H9 (cell line): ENCODE results near the gene IFNL2. TPM values are rescaled to one million over a fixed set of nuclear protein-coding genes. Genes with fewer than 3 reads are reported as not detected.

Source experiments
- DNase-seq: peaks from one replicate; pipeline ENCODE4 v3.0.0-alpha.2; 2017
- H2AFZ ChIP-seq: one replicate; pipeline ENCODE4 v1.6.1; 2013; ENCODE audit warnings: mild to moderate bottlenecking, low read length, control low read depth, moderate library complexity
- H2AK5ac ChIP-seq: 2 replicates; pipeline ENCODE4 v1.6.1; 2013; ENCODE audit warnings: low read length, control low read depth, mixed read lengths; ENCODE audit not compliant: insufficient read length
- H2BK120ac ChIP-seq: one replicate; pipeline ENCODE4 v1.6.1; 2013; ENCODE audit warnings: low read depth, mild to moderate bottlenecking, low read length, control low read depth, inconsistent platforms; ENCODE audit not compliant: poor library complexity, severe bottlenecking
- H2BK12ac ChIP-seq: 2 replicates; pipeline ENCODE4 v1.6.1; 2013; ENCODE audit warnings: low read length, control low read depth, mixed read lengths, low read depth; ENCODE audit not compliant: insufficient read length
- H2BK15ac ChIP-seq: 2 replicates; pipeline ENCODE4 v1.6.1; 2013; ENCODE audit warnings: low read depth, low read length, control low read depth
- H2BK20ac ChIP-seq: one replicate; pipeline ENCODE4 v1.6.1; 2013; ENCODE audit warnings: low read depth, mild to moderate bottlenecking, low read length, control low read depth, inconsistent platforms; ENCODE audit not compliant: poor library complexity, severe bottlenecking
- H2BK5ac ChIP-seq: 2 replicates; pipeline ENCODE4 v1.6.1; 2013; ENCODE audit warnings: low read length, control low read depth, mixed read lengths; ENCODE audit not compliant: insufficient read length
- H3K14ac ChIP-seq: 2 replicates; pipeline ENCODE4 v1.6.1; 2013; ENCODE audit warnings: low read length, control low read depth; ENCODE audit not compliant: insufficient read depth
- H3K18ac ChIP-seq: 2 replicates; pipeline ENCODE4 v1.6.1; 2013; ENCODE audit warnings: low read depth, mild to moderate bottlenecking, mixed read lengths, low read length, control low read depth; ENCODE audit not compliant: insufficient read length
- H3K23ac ChIP-seq: 2 replicates; pipeline ENCODE4 v1.6.1; 2013; ENCODE audit warnings: low read length, control low read depth, mixed read lengths, low read depth; ENCODE audit not compliant: insufficient read length
- H3K23me2 ChIP-seq: 2 replicates; pipeline ENCODE4 v1.6.1; 2013; ENCODE audit warnings: low read depth, mild to moderate bottlenecking, mixed read lengths, low read length, control low read depth; ENCODE audit not compliant: insufficient read length, poor library complexity, severe bottlenecking
- H3K27ac ChIP-seq: 2 replicates; pipeline ENCODE4 v1.5.1; 2013; ENCODE audit warnings: low read length, control low read depth, mixed read lengths, low read depth; ENCODE audit not compliant: insufficient read length
- H3K27me3 ChIP-seq: 2 replicates; pipeline ENCODE4 v1.6.1; 2013; ENCODE audit warnings: low read length, control low read depth, inconsistent platforms; ENCODE audit not compliant: insufficient read depth
- H3K4ac ChIP-seq: 2 replicates; pipeline ENCODE4 v1.6.1; 2013; ENCODE audit warnings: low read depth, mild to moderate bottlenecking, control low read depth, inconsistent platforms, low read length, moderate library complexity
- H3K4me1 ChIP-seq: 2 replicates; pipeline ENCODE4 v1.6.1; 2013; ENCODE audit warnings: low read length, control low read depth, inconsistent platforms; ENCODE audit not compliant: insufficient read depth
- H3K4me2 ChIP-seq: 2 replicates; pipeline ENCODE4 v1.6.1; 2013; ENCODE audit warnings: low read length, control low read depth, mixed read lengths; ENCODE audit not compliant: insufficient read length, insufficient read depth
- H3K56ac ChIP-seq: 2 replicates; pipeline ENCODE4 v1.6.1; 2013; ENCODE audit warnings: low read depth, mild to moderate bottlenecking, mixed read lengths, low read length, control low read depth; ENCODE audit not compliant: insufficient read length
- H3K79me1 ChIP-seq: 2 replicates; pipeline ENCODE4 v1.6.1; 2013; ENCODE audit warnings: low read depth, mild to moderate bottlenecking, moderate library complexity, low read length, control low read depth, inconsistent platforms; ENCODE audit not compliant: insufficient read depth, poor library complexity, severe bottlenecking
- H3K79me2 ChIP-seq: 2 replicates; pipeline ENCODE4 v1.6.1; 2013; ENCODE audit warnings: low read length, control low read depth, inconsistent platforms; ENCODE audit not compliant: insufficient read depth
- H3K9ac ChIP-seq: 2 replicates; pipeline ENCODE4 v1.6.1; 2013; ENCODE audit warnings: low read length, control low read depth, mixed read lengths; ENCODE audit not compliant: insufficient read length; ENCODE audit errors: extremely low read depth
- H3K9me3 ChIP-seq: one replicate; pipeline ENCODE4 v1.6.1; 2013; ENCODE audit warnings: low read depth, low read length, inconsistent platforms; ENCODE audit not compliant: control insufficient read depth
- H3T11ph ChIP-seq: one replicate; pipeline ENCODE4 v1.6.1; 2013; ENCODE audit warnings: mild to moderate bottlenecking, low read length, control low read depth, inconsistent platforms
- H4K20me1 ChIP-seq: one replicate; pipeline ENCODE4 v1.6.1; 2013; ENCODE audit not compliant: control insufficient read depth, insufficient read length, insufficient read depth
- H4K5ac ChIP-seq: 2 replicates; pipeline ENCODE4 v1.6.1; 2013; ENCODE audit warnings: low read depth, mild to moderate bottlenecking, mixed read lengths, low read length, control low read depth; ENCODE audit not compliant: insufficient read length
- H4K8ac ChIP-seq: replicated peaks from 2 replicates; pipeline ENCODE4 v1.6.1; 2013; ENCODE audit warnings: low read length, control low read depth, mixed read lengths, low read depth; ENCODE audit not compliant: insufficient read length
- H4K91ac ChIP-seq: 2 replicates; pipeline ENCODE4 v1.6.1; 2013; ENCODE audit warnings: low read depth, mild to moderate bottlenecking, moderate library complexity, mixed read lengths, low read length, control low read depth; ENCODE audit not compliant: insufficient read length
- H3K27ac Mint-ChIP-seq, 3 experiments: 2 replicates in 2 of 3; 3 replicates in 1 of 3; pipeline ENCODE4 v1.8.0; 2020 to 2021; ENCODE audit warnings: mixed read lengths in 3 of 3, mild to moderate bottlenecking in 1 of 3, moderate library complexity in 1 of 3
- H3K27me3 Mint-ChIP-seq: 2 replicates; pipeline ENCODE4 v1.8.0; 2021; ENCODE audit warnings: low read depth, mild to moderate bottlenecking, moderate library complexity, mixed read lengths
- H3K36me3 Mint-ChIP-seq, 3 experiments: 2 replicates in 2 of 3; 3 replicates in 1 of 3; pipeline ENCODE4 v1.8.0; 2020 to 2021; ENCODE audit warnings: low read depth in 3 of 3, mixed read lengths in 3 of 3; ENCODE audit not compliant: insufficient read depth in 1 of 3
- H3K4me1 Mint-ChIP-seq, 2 experiments: 2 replicates each; pipeline ENCODE4 v1.8.0; 2020; ENCODE audit warnings: mixed read lengths in 2 of 2
- H3K4me3 Mint-ChIP-seq, 2 experiments: 2 replicates in 1 of 2; 3 replicates in 1 of 2; pipeline ENCODE4 v1.8.0; 2020 to 2021; ENCODE audit warnings: mild to moderate bottlenecking in 2 of 2, mixed read lengths in 2 of 2, moderate library complexity in 1 of 2
- H3K9me3 Mint-ChIP-seq, 2 experiments: 2 replicates in 1 of 2; 3 replicates in 1 of 2; pipeline ENCODE4 v1.8.0; 2020; ENCODE audit warnings: mild to moderate bottlenecking in 2 of 2, mixed read lengths in 2 of 2, moderate library complexity in 1 of 2
- WGBS: extraction: QIAGEN DNeasy Blood & Tissue Kit; methylation state at CpG from one replicate; pipeline ENCODE4 v1.1.7; 2013; ENCODE audit warnings: missing lambda C conversion rate, low lambda C conversion rate, mixed read lengths; ENCODE audit not compliant: insufficient read length; ENCODE audit errors: extremely low coverage; 5-methylcytosine and 5-hydroxymethylcytosine counted together
- total RNA-seq: library from RNA; stranded (reverse); gene quantifications from 2 replicates; pipeline ENCODE4 v1.2.1, GENCODE V29; 2021
- TF ChIP-seq, protein P1 (sequence below): fragments of 200-600 bp; sonication (generic); conservative IDR thresholded peaks from 3 replicates; pipeline ENCODE4 v1.8.0; 2021; ENCODE audit warnings: antibody characterized with exemption, mild to moderate bottlenecking

The IFNL2 gene
- total RNA-seq, 1 experiment from 2014 or later = not detected

DNA sequence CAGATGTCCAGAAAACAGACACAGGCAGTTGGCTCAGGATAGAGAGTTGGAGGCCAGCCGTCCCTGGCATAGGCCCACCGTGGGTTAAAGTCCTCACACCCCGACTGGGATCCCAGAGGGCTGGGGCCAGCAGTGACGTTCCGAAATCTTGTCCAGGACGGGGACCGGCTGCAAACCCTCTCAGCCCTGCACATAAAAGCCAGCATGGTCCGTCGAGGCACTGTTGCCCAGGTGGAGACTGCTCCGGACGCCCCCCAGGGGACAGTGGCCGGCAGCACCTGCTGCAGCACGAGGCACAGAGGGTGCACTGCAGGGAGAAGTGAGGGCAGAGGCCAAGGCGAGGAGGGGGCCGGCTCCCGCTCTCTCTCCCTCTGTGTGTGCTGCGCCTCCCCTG, 4.3 kb upstream of the IFNL2 start:
- H3K23ac ChIP-seq = no peak overlapping the region
- H3K14ac ChIP-seq = no peak overlapping the region
- H3K27me3 Mint-ChIP-seq = peaks cover 85% of the 10 kb centered on the region
- TF ChIP-seq, protein P1, sequence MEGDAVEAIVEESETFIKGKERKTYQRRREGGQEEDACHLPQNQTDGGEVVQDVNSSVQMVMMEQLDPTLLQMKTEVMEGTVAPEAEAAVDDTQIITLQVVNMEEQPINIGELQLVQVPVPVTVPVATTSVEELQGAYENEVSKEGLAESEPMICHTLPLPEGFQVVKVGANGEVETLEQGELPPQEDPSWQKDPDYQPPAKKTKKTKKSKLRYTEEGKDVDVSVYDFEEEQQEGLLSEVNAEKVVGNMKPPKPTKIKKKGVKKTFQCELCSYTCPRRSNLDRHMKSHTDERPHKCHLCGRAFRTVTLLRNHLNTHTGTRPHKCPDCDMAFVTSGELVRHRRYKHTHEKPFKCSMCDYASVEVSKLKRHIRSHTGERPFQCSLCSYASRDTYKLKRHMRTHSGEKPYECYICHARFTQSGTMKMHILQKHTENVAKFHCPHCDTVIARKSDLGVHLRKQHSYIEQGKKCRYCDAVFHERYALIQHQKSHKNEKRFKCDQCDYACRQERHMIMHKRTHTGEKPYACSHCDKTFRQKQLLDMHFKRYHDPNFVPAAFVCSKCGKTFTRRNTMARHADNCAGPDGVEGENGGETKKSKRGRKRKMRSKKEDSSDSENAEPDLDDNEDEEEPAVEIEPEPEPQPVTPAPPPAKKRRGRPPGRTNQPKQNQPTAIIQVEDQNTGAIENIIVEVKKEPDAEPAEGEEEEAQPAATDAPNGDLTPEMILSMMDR = peak; percentile 35; the same call in 1 of the 3 replicates
- H3K79me1 ChIP-seq = no peaks in the 10 kb centered on the region
- peaks cover 5 to 16% of the 10 kb centered on the region in 2 experiments for H3K4me1 Mint-ChIP-seq
- no peak overlapping the region for H3K56ac ChIP-seq
- no peak overlapping the region for H2BK15ac ChIP-seq
- no peak overlapping the region for H2BK20ac ChIP-seq
- H3K9me3 ChIP-seq = no peaks in the 10 kb centered on the region
- H3K4ac ChIP-seq = no peak overlapping the region
- no peak overlapping the region for H2AFZ ChIP-seq
- no peak overlapping the region for H3K27ac ChIP-seq
- no CpG with 5 or more reads among the region's 17 CpGs for WGBS
- peak overlapping the region in 1 of 2 experiments; percentile 77; a peak in 3 of 5 replicates for H3K4me3 Mint-ChIP-seq
- H3K79me2 ChIP-seq = no peaks in the 10 kb centered on the region
- H4K5ac ChIP-seq = no peak overlapping the region
- no peak overlapping the region for H3T11ph ChIP-seq
- DNase-seq = peak; percentile 60
- H2AK5ac ChIP-seq = no peak overlapping the region
- no peak overlapping the region for H2BK5ac ChIP-seq
- H4K8ac ChIP-seq = no peak overlapping the region
- no peak overlapping the region for H3K9ac ChIP-seq
- H2BK120ac ChIP-seq = no peak overlapping the region
- H3K18ac ChIP-seq = no peak overlapping the region
- no peak overlapping the region for H3K27ac Mint-ChIP-seq
- no peaks in the 10 kb centered on the region; a peak in 2 of 7 replicates for H3K36me3 Mint-ChIP-seq
- H4K91ac ChIP-seq = no peak overlapping the region
- H3K23me2 ChIP-seq = peaks cover 5% of the 10 kb centered on the region
- H3K4me2 ChIP-seq = peak overlapping the region; percentile 31
- H3K27me3 ChIP-seq = peaks cover 36% of the 10 kb centered on the region
- H3K4me1 ChIP-seq = no peaks in the 10 kb centered on the region
- H2BK12ac ChIP-seq = no peak overlapping the region
- H4K20me1 ChIP-seq = no peaks in the 10 kb centered on the region
- H3K9me3 Mint-ChIP-seq = peaks cover 4 to 9% of the 10 kb centered on the region in 2 experiments; a peak in 3 of 5 replicates
